Stimulated activated CD8-positive, alpha-beta memory T cell treated with anti-CD3 and anti-CD28 coated beads, Interleukin-7, amount 100 ng/mL, for 1 hour (primary cell): ENCODE data around the gene COL25A1.
"Not testable (repeated sequence)": the region's sequence is repeated elsewhere in the genome, so short reads cannot be mapped to it uniquely, and the experiment has no call there.

ENCODE experiments used
- DNase-seq, 2 donors: peaks; one replicate each; pipeline ENCODE4 v3.0.0-alpha.2; 2020; ENCODE audit warnings: low read depth in 2 of 2

COL25A1 gene

DNA sequence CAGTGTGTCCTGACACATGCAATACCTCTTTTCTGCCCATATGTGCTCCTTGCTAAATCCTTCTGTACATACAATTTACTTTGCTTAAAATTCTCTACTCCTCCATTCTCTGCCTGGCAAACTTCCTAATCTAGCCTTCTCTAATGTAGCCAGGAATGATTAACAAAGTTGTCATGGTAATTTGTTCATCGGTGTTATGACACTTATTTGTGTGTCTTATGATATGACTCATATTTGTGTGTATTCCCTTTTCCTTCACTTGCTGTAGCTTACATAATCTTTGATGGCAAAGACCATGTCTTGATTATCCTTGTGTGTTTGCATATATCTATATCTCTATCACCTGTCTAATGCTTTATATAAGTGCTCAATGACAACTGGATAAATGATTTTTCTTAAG lies 133.3 kb downstream of the COL25A1 start:
- DNase-seq: no peak

DNA sequence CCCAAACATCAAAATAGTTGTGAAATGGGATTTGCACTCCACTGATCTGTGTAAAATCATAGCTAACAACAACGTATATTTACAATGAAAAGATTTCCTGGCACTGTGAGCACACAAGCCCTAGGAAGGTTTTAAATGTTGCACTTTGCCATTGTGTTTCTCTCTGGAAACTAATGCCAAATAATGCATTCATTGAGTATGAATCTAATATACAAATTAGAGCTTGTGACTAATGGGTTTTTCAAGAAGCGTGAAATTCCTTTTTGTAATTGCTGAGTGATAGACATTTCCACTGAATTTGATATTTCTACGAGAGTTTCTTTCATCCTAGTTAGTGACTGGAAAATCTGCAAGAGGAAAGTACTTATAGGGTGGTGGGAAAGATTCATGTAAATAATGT lies 135.9 kb downstream of the COL25A1 start:
- no peak for DNase-seq

DNA sequence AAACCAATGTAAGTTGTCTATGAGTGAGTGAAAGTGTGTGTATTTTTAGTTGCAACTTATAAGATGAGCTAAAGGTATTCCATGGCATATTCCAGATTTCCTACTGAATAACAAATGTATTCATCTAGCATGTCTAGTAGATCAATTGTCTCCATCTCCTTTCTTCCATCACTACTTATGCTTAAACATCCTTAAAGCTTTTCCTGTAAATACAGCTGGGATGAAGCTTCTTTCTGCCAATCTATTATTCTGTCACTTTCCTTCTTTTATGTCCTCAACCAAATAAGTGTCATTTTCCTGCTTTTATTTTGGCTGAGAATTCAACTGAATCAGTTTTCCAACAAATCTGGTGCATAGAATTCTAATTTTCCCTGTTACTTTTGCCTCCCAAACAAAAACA lies 136.3 kb downstream of the COL25A1 start:
- no peak for DNase-seq

DNA sequence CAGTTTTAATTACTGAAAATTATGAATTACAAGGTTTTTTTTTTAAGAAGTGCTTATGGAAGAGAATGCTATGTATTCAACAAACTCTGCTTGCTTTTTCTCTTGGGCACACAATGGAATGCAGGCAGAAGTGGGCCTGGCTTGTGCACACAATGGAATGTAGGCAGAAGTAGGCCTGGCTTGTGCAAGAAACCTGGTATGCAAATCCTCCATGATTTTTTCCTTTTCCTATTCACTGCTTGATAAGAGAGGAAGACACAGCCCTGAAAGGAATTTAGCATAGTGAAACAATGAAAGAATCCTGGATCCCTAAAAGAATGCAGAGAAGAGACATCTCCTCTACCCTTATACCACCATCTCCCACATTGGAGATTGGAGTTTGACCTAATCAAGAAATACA lies 138.4 kb downstream of the COL25A1 start:
- no peak for DNase-seq

- DNase-seq: no peak
Observed at GRCh38 chr4:109163493-109163892, 139.0 kb downstream of the COL25A1 start.

GRCh38 chr4:109162759-109163158 lies 139.7 kb downstream of the COL25A1 start:
- no peak for DNase-seq

DNA sequence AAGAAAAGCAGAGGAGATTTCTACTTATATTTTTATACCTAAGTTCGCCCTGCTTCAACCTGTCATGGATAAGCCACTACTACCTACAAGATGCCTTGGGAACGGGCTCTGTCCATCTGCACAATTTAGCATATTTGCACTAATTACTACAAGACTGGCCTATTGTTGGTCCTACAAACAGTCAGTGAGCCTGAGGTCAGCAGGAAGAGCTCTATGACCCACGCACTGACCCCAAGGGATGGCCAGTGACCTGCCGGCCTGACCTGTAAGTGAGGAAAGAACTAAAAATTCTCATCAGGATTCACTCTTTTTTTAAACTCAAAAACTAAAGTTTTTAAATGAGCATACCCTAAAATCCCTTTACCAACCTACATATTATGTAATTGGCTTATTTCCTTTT lies 142.0 kb downstream of the COL25A1 start:
- no peak for DNase-seq

GRCh38 chr4:109157696-109158095 lies 144.8 kb downstream of the COL25A1 start:
- no peak for DNase-seq

GRCh38 chr4:109157205-109157604 lies 145.3 kb downstream of the COL25A1 start:
- no peak for DNase-seq

- DNase-seq: no peak
Observed at GRCh38 chr4:109156356-109156755, 146.1 kb downstream of the COL25A1 start.

DNA sequence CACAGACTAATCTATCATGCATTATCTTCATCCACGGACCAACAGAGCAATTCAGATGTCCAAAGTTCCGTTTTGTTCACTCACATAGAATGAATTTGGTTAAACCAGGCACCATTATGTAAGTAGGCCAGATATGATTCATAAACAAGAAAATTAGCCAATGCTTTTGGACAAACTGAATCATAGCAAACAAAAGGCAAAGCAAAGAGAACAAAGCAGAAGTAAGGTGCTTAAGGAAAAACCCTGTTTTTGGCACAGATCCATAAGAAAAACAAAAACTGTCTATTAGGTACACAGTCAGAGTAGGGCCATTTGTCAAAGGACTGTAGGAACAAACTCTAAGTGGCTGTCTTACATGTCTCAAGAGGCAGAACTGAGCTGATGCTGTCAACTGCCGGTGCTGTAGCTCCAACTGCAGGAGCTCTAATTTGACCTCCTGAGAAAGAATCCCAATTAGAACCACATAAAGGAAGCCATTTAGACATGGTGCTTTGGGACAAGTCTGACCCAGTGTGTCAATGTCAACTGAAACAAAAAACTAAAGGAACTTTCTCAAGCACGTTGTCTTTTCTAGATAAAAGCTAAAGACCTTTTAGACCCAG lies 146.7 kb downstream of the COL25A1 start:
- DNase-seq: no peak

DNA sequence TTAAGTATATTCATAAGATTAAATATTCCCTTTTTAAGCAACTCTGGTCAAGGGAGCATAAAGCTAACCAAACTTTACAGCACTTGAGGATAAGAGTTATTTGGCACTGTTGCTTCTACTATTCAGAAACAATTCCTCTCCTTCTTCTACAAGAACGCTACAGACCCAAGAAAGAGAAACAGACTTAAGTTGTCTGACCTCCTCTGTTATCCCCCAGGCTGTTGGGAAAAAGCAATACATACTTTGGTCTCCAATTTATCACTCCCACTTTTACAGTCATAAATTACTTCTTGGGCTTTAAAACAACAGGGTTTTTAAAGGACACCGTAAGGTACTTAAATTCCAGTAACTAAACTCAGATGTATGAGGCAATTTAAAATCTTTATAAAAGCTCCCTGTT lies 147.4 kb downstream of the COL25A1 start:
- no peak for DNase-seq

DNA sequence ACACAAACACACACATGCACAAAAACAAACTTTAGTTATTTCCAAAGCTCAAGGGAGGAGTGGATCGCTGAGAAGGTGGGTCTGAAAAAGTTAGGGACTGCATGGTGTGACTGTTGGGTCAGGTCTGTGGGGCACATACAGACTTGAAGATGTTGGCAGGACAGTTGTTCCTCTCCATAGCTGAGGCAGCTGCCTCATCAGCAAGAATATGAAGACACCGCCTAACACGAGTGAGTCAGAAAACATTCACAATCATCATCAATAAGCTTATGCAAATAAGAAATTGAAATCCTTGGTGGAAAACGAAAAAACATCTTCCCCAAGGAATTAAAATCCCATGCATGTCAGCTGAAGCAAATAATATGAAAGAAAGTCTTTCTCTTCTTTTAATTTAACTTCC lies 148.0 kb downstream of the COL25A1 start:
- DNase-seq: no peak

DNA sequence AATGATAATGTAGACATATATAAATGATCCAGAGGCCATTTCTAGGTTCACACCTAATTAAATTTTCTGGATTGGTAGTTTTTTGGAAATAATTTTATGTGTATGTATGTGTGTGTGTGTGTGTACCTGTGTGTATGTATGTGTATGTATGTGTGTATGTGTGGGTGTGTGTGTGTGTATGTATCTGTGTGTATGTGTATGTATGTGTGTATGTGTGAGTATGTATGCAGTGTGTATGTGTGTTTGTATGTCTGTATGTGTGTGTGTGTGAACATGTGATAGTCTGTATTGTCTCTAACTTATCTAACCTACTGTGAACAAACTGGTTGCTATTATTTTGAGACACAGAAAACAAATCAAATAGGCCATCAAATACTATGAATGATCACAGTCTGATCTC lies 152.6 kb downstream of the COL25A1 start:
- no peak for DNase-seq

GRCh38 chr4:109148577-109149075 lies 153.8 kb downstream of the COL25A1 start:
- DNase-seq: no peak

DNA sequence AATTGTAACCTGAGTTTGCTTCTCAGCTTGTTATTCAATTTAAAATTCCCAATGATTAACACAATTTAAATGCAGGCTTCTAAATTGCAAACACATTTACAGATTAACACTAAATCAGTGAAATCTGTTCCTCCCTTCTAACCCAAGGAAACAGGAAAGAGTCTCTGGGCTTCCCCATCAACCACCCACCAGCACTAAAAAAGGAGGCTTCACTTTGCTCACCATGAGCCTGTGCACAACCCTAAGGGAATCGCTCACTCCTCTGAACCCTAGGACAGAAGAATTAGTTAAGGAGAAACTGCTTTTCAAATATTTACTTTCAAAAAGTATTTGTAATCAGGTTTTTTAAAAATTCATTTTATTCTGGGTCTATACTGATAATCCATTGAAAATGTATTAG lies 155.3 kb downstream of the COL25A1 start:
- DNase-seq: no peak

GRCh38 chr4:109146499-109146898 lies 156.0 kb downstream of the COL25A1 start:
- no peak for DNase-seq

GRCh38 chr4:109138125-109138524 lies 164.3 kb downstream of the COL25A1 start:
- not testable (repeated sequence) for DNase-seq

DNA sequence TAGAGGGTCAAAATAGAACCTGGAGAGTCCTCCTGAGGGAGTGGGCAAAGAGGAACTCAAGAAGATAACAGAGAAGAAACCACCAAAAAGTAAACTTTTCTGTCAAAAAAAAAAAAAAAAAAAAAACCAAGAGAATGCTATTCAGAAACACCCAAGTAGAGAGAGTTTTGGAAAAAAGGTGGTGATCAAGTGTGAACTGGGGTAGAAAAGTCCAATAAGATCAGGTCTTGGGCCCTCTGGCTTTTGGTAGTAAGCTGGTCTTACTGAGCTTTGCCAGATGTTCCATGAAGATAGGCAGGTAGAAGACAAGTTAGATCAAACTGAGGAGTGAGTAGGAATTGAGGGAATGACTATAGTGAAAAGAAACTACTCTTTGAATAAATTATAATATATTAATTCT lies 167.5 kb downstream of the COL25A1 start:
- DNase-seq: no peak

- DNase-seq: no peak
Observed at GRCh38 chr4:109134268-109134667, 168.2 kb downstream of the COL25A1 start.

DNA sequence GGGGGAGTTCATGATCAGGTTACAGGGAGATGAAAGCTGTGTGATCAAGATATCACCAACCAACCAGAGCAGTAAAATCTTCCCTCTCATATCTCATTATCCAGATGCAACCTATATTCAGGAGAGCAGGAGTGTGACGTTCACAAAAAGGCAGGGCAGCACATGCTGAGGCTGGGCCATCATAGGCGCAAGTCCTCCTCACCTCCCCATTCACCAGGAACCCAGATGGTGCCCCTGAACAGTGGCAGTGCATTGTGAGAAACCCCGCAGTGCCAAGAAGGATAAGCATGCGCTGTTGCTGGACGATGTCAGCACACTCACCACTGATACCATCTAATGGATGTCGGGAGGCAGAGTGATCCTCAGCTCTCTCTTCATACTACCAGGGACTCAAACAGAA lies 170.9 kb downstream of the COL25A1 start:
- DNase-seq: no peak

- no peak for DNase-seq
Observed at GRCh38 chr4:109128589-109128988, 173.9 kb downstream of the COL25A1 start.

- DNase-seq: no peak
Observed at GRCh38 chr4:109127866-109128265, 174.6 kb downstream of the COL25A1 start.

DNA sequence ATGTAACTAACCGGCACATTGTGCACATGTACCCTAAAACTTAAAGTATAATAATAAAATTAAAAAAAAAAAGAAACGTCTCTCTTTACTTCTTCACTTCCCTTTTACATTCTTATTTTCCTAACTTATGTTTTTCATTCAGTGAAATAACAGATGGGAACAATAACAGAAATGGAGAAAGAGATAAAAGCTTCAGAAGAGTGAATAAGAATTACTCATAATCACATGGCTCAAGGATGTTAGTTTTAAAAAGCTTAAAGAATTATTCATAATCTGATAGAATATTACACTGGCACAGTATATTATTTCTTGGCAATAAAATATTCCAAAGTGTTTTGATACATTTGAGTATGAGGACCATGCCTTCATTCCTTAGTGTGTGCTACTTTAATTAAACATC lies 175.6 kb downstream of the COL25A1 start:
- no peak for DNase-seq
